BJ (cell line): ENCODE data around the gene PDK4. TPM values are rescaled to one million over a fixed set of nuclear protein-coding genes. Genes with fewer than 3 reads are reported as not detected.

Experiments
- CTCF ChIA-PET: fragments of 350-600 bp; formaldehyde crosslinking; extraction: SDS; loops from one replicate; lab custom pipeline; 2021; ENCODE audit warnings: antibody characterized with exemption, inconsistent platforms; lab: Yijun Ruan, JAX
- POLR2A ChIA-PET: fragments of 300-600 bp; sonication (Branson Sonifier 250); formaldehyde crosslinking; extraction: SDS; loops from one replicate; lab custom pipeline; 2021; ENCODE audit warnings: antibody characterized with exemption; lab: Charles Lee
- DNase-seq: peaks from one replicate; pipeline ENCODE4 v3.0.0-alpha.2; 2011; ENCODE audit warnings: low read depth
- H3K27me3 ChIP-seq: 2 replicates; pipeline ENCODE4 v1.6.0; 2011; ENCODE audit warnings: low read length; ENCODE audit not compliant: control insufficient read depth, insufficient read depth
- H3K36me3 ChIP-seq: 2 replicates; pipeline ENCODE4 v1.5.1; 2011; ENCODE audit warnings: low read length; ENCODE audit not compliant: control insufficient read depth, insufficient read depth
- H3K4me3 ChIP-seq: 2 replicates; pipeline ENCODE4 v1.5.1; 2011; ENCODE audit warnings: low read depth, mild to moderate bottlenecking, control low read depth, low read length
- CTCF ChIP-seq: IDR thresholded peaks from 2 replicates; pipeline ENCODE4 v1.5.1; 2011; ENCODE audit warnings: low read depth, mild to moderate bottlenecking, control low read depth, inconsistent platforms, low read length, moderate library complexity; ENCODE audit not compliant: insufficient read depth
- polyA plus RNA-seq: library from polyadenylated mRNA; depleted of rRNA; stranded (reverse); fragments of >200 nt; gene quantifications from 2 replicates; pipeline ENCODE4 v1.2.3, GENCODE V29; 2011

Gene PDK4
- polyA plus RNA-seq, 1 experiment: 0.05 TPM

DNA sequence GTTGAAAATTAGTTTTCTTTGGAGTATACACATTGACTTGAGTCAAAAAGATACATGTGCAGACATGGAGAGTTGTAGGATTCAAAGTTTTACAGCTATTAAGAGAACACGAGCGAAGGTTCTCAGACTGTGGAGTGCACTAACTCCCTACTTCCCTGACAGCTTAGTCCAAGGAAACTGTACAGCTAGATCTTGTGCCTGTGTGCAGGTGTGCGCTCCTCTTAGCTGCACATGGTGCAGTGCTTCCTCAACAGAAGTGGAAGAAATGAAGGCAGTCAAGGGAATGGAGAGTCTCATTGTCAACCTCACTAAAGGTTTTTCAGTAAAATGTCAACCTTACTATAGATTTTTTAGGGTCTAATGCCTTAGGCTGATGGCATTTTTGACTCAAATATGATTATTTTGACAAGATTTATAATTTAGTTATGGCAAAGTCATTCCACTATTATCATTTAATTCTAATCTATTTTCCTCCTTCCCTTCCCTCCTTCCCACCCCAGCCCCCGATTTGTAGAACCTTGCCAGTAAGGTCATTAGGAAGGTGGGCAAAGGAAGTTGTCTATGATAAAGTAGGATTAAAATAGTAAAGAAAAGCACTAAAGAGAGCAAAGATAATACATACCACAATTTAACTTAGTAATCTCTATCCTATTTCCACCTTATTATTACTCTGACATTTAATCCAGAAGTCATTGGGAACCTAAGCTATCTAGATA, 13.6 kb downstream of the PDK4 start:
- Histone ChIP-seq H3K4me3 (no peak overlapping the region), H3K36me3 (no peaks in the 10 kb centered on the region), H3K27me3 (no peaks in the 10 kb centered on the region)
- DNase-seq: no peak
- ChIA-PET CTCF (no interaction called here), POLR2A (no interaction called here)
- no peak for TF ChIP-seq CTCF

- CTCF ChIA-PET: interaction anchor here (0.9 kb wide), 1 partner anchor 37 kb away, joined by 3 read pairs; no protein-coding TSS in a partner anchor
- no peak overlapping the region for H3K4me3 ChIP-seq
- no peak for TF ChIP-seq CTCF
Measured at GRCh38 chr7:95581467-95581866, 14.8 kb downstream of the PDK4 start.

DNA sequence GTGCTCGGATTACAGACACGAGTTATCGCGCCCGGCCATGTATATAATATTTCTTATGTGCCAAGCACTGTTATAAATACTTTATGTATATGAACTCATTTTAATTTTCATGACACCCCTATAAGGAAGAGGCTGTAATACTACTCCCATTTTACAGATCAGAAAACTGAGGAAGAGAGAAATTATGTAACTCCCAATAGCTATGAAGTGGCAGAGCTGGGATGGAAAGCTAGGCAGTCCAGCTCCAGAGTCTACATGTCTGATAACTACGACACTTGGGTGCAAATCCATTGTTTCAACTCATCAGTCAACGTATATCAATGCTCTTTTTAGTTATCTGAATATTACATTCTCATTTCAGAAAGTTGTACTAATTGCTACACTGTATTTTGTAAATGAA, 17.0 kb downstream of the PDK4 start:
- no peaks in the 10 kb centered on the region for H3K36me3 ChIP-seq
- CTCF ChIA-PET: no interaction called here

More at GRCh38 chr7:95581467-95581866, 14.8 kb downstream of the PDK4 start:
- POLR2A ChIA-PET: no interaction called here
- no peak for DNase-seq
- no peaks in the 10 kb centered on the region for H3K36me3 ChIP-seq
- no peaks in the 10 kb centered on the region for H3K27me3 ChIP-seq

GRCh38 chr7:95578299-95578855, 17.9 kb downstream of the PDK4 start:
- Histone ChIP-seq H3K27me3 (no peaks in the 10 kb centered on the region), H3K4me3 (no peak overlapping the region), H3K36me3 (no peaks in the 10 kb centered on the region)
- no peak for DNase-seq
- no peak for TF ChIP-seq CTCF
- ChIA-PET POLR2A (no interaction called here), CTCF (no interaction called here)

More for the DNA sequence above, 17.0 kb downstream of the PDK4 start:
- no peak for DNase-seq
- no peak for TF ChIP-seq CTCF
- Histone ChIP-seq H3K4me3 (no peak overlapping the region), H3K27me3 (no peaks in the 10 kb centered on the region)
- POLR2A ChIA-PET: no interaction called here

GRCh38 chr7:95577137-95577536, 19.2 kb downstream of the PDK4 start:
- POLR2A ChIA-PET: no interaction called here
- Histone ChIP-seq H3K27me3 (no peaks in the 10 kb centered on the region), H3K4me3 (no peak overlapping the region), H3K36me3 (no peaks in the 10 kb centered on the region)
- CTCF ChIA-PET: no interaction called here
- TF ChIP-seq CTCF: no peak
- no peak for DNase-seq
